OCI-LY3 (cell line): ENCODE measurements around the gene MLF2.

Source experiments
- H2AFZ ChIP-seq: fragments of 200-600, 300-600 bp; shearing (Covaris generic); 2 replicates; pipeline ENCODE4 v1.6.0; 2014; ENCODE audit warnings: antibody characterized with exemption, low read depth, low read length
- H3K27ac ChIP-seq: fragments of 200-600, 300-600 bp; sonication (generic); 2 replicates; pipeline ENCODE4 v1.5.1; 2014; ENCODE audit warnings: mild to moderate bottlenecking, low read length, moderate library complexity, mixed read lengths
- H3K27me3 ChIP-seq: fragments of 200-600, 300-600 bp; sonication (generic); 2 replicates; pipeline ENCODE4 v1.6.1; 2014; ENCODE audit warnings: low read depth, low read length, mixed read lengths
- H3K36me3 ChIP-seq: fragments of 200-600, 300-600 bp; sonication (generic); replicated peaks from 2 replicates; pipeline ENCODE3; 2014; ENCODE audit warnings: low read depth, low read length, mixed read lengths
- H3K4me1 ChIP-seq: fragments of 300-600, 200-600 bp; sonication (generic); 2 replicates; pipeline ENCODE4 v1.6.1; 2014; ENCODE audit warnings: low read length, mixed read lengths
- H3K4me2 ChIP-seq: fragments of 200-600, 300-600 bp; sonication (generic); 2 replicates; pipeline ENCODE4 v1.6.1; 2014; ENCODE audit warnings: low read length, mixed read lengths
- H3K4me3 ChIP-seq: fragments of 300-600, 200-600 bp; sonication (generic); 2 replicates; pipeline ENCODE4 v1.5.1; 2014; ENCODE audit warnings: antibody characterized with exemption, mild to moderate bottlenecking, low read length, moderate library complexity
- H3K79me2 ChIP-seq: fragments of 300-600, 200-600 bp; shearing (Covaris generic); 2 replicates; pipeline ENCODE4 v1.6.1; 2014; ENCODE audit warnings: mild to moderate bottlenecking, low read length, mixed read lengths
- H3K9ac ChIP-seq: fragments of 300-600, 200-600 bp; shearing (Covaris generic); 2 replicates; pipeline ENCODE4 v1.6.0; 2014; ENCODE audit warnings: mild to moderate bottlenecking, low read length, moderate library complexity
- H3K9me3 ChIP-seq: fragments of 200-600, 300-600 bp; shearing (Covaris generic); 2 replicates; pipeline ENCODE4 v1.6.1; 2014; ENCODE audit warnings: low read length, mixed read lengths; ENCODE audit not compliant: insufficient read depth
- H4K20me1 ChIP-seq: fragments of 200-600, 300-600 bp; sonication (generic); 2 replicates; pipeline ENCODE4 v1.6.1; 2016; ENCODE audit warnings: low read length, mixed read lengths; ENCODE audit not compliant: insufficient read depth
- EZH2phosphoT487 ChIP-seq: fragments of 200-600 bp; shearing (Covaris generic); IDR thresholded peaks from 2 replicates; pipeline ENCODE4 v1.6.1; 2018; ENCODE audit warnings: antibody characterized with exemption, mixed run types, low read depth
- TF ChIP-seq, protein P1 (sequence below): fragments of 200-600, 300-600 bp; sonication (generic); IDR thresholded peaks from 2 replicates; pipeline ENCODE4 v1.5.1; 2014; ENCODE audit warnings: antibody characterized with exemption, low read length, low read depth

The MLF2 gene

DNA sequence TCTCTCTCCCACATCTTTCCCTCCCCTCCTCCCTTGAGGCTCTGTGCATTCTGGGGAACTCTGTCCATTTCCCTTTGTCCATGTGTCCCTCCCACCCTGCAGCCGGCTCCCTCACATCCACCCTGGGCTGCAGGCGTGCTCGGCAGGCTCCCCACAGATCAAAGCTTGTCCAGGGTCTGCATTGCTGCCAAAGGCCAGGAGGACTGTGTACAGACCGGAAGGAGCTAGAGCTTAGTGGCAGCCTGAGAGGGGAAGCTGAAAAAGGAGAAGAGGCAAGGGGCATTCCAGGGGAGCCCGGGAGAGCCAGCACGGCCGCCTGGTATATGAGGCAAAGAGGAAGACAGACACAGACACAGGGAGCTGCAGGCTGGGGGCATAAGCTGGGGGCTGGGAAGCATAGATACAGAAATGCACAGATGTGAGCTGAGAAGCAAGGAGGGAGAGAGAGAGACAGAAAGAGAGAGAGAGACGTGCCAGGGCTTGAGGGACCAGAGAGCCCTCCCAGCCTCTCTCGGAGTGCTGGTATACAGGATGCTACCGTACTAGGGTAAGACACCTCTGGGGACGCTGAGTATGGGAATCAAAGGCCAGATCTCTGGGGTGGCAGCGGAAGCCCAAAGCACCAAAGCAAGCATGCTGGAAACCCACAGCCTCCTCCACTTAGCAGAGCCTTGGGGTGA lies 39.7 kb upstream of the MLF2 start:
- peak overlapping the region; percentile 2; the same call in 1 of the 2 replicates for H3K9ac ChIP-seq
- H2AFZ ChIP-seq = peak overlapping the region; percentile 92

GRCh38 chr12:6791931-6792520 lies 39.1 kb upstream of the MLF2 start:
- Histone ChIP-seq H3K79me2 (no peaks in the 10 kb centered on the region), H3K9me3 (no peaks in the 10 kb centered on the region), H3K36me3 (no peaks in the 10 kb centered on the region), H4K20me1 (no peaks in the 10 kb centered on the region), H3K27ac (no peak overlapping the region), H3K4me3 (no peak overlapping the region), H3K4me1 (peaks cover 15% of the 10 kb centered on the region), H3K27me3 (no peaks in the 10 kb centered on the region), H2AFZ (peak overlapping the region; percentile 92), H3K9ac (no peak overlapping the region; the same call in 1 of the 2 replicates), H3K4me2 (peak overlapping the region; percentile 41; the same call in 1 of the 2 replicates)
- no peak for TF ChIP-seq EZH2phosphoT487
- TF ChIP-seq, protein P1, sequence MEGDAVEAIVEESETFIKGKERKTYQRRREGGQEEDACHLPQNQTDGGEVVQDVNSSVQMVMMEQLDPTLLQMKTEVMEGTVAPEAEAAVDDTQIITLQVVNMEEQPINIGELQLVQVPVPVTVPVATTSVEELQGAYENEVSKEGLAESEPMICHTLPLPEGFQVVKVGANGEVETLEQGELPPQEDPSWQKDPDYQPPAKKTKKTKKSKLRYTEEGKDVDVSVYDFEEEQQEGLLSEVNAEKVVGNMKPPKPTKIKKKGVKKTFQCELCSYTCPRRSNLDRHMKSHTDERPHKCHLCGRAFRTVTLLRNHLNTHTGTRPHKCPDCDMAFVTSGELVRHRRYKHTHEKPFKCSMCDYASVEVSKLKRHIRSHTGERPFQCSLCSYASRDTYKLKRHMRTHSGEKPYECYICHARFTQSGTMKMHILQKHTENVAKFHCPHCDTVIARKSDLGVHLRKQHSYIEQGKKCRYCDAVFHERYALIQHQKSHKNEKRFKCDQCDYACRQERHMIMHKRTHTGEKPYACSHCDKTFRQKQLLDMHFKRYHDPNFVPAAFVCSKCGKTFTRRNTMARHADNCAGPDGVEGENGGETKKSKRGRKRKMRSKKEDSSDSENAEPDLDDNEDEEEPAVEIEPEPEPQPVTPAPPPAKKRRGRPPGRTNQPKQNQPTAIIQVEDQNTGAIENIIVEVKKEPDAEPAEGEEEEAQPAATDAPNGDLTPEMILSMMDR = no peak

More for the DNA sequence above, 39.7 kb upstream of the MLF2 start:
- Histone ChIP-seq H3K4me3 (no peak overlapping the region), H3K27ac (no peak overlapping the region), H3K4me2 (peak overlapping the region; percentile 41), H3K4me1 (peaks cover 15% of the 10 kb centered on the region), H3K27me3 (no peaks in the 10 kb centered on the region), H3K9me3 (no peaks in the 10 kb centered on the region), H4K20me1 (no peaks in the 10 kb centered on the region), H3K36me3 (no peaks in the 10 kb centered on the region), H3K79me2 (no peaks in the 10 kb centered on the region)
- no peak for TF ChIP-seq EZH2phosphoT487
- TF ChIP-seq, protein P1 = no peak

DNA sequence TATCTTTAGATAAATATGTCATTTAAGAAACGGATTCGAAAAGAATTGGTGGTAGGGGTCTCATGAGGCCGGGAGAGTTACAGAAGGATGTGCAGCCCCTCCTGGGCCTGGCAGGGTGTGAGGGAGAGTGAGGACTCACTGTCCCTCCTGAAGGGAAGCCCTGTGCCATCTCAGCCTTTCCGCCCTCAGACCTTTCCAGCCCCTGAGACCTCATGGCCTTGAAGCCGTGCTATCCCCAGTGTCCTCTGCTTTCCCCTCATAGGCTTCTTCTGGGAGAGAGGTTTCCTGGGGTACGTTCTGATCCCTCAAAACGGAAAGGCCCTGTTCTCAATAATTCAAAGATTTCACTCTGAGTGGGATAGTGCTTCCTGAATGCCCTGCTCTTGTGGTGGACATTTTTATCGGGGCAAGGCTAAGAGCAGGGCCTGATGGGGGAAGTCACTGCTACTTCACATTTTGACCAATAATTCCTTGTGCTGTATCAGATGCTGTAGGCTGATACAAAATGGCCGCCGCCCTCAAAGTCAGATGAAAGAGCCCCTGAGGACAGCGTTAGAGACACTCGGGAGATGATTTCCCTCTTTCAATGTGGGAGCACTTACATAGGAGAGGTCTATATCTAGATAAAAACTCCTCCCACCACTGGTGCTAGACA lies 37.7 kb upstream of the MLF2 start:
- TF ChIP-seq EZH2phosphoT487 = no peak
- TF ChIP-seq, protein P1 = no peak
- H3K9ac ChIP-seq = no peak overlapping the region
- H3K27me3 ChIP-seq = no peaks in the 10 kb centered on the region
- peaks cover 15% of the 10 kb centered on the region for H3K4me1 ChIP-seq
- no peaks in the 10 kb centered on the region for H3K79me2 ChIP-seq
- no peak overlapping the region for H3K4me2 ChIP-seq
- no peak overlapping the region for H2AFZ ChIP-seq
- no peaks in the 10 kb centered on the region for H3K36me3 ChIP-seq
- H3K9me3 ChIP-seq = no peaks in the 10 kb centered on the region
- no peak overlapping the region for H3K4me3 ChIP-seq
- no peaks in the 10 kb centered on the region for H4K20me1 ChIP-seq
- H3K27ac ChIP-seq = no peak overlapping the region
